Smooth muscle cell of the pulmonary artery (primary cell): ENCODE measurements around the gene ZNHIT6. TPM values are rescaled to one million over a fixed set of nuclear protein-coding genes. Genes with fewer than 3 reads are reported as not detected.

ENCODE experiments used
- total RNA-seq: library from RNA; depleted of rRNA; stranded (reverse); fragments of >200 nt; gene quantifications from 2 replicates; pipeline ENCODE4 v1.2.3, GENCODE V29; 2014

The ZNHIT6 gene, protein sequence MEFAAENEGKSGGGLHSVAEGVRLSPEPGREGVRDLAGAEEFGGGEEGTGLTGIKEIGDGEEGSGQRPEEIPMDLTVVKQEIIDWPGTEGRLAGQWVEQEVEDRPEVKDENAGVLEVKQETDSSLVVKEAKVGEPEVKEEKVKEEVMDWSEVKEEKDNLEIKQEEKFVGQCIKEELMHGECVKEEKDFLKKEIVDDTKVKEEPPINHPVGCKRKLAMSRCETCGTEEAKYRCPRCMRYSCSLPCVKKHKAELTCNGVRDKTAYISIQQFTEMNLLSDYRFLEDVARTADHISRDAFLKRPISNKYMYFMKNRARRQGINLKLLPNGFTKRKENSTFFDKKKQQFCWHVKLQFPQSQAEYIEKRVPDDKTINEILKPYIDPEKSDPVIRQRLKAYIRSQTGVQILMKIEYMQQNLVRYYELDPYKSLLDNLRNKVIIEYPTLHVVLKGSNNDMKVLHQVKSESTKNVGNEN
- total RNA-seq, result 11.1 and 12.0 TPM in 2 replicates

DNA sequence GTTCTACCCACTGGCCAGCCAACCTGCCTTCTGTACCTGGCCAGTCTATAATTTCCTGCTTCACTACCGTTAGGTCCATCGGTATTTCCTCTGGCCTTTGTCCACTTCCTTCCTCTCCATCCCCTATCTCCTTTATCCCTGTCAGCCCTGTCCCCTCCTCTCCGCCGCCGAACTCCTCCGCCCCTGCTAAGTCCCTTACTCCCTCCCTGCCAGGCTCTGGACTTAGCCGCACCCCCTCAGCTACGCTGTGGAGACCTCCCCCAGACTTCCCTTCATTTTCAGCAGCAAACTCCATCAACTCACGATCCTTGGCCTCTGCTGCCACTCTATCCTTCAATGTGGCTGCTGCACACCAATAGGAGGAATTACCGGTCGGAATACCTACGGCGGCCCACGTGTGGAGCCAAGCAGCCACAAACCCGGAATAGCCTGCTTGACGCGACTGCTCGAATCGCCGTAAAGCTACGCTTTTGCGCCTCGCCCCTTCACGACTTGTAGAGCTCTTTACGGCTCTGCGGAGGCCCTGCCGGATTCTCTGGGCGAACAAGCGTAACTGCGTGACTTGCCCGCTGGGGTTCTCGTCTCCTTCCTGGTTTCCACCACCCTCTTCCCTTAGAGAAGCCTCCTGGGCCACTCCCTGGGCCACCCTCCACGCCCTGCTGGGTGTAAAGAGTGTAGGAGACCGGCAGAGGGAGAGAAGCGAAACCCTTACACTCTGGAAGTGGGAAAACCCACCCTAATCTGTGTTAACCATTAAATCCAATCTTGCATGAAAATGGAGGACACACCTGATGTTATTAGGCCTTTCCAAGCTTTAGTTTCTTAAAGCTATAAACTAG, at the start of gene ZNHIT6:
Gene ZNHIT6 (minus strand): TSS at position 444 of the 839 bp plus-strand sequence. CDS start 149 bp downstream, at position 295.

Other genes with a start within 250 kb of the ZNHIT6 start
- 56.8 and 64.4 TPM in 2 replicates for gene DDAH1, start 243.3 kb downstream of the ZNHIT6 start, total RNA-seq
- gene CCN1, start 127.7 kb downstream of the ZNHIT6 start, total RNA-seq, result 246 and 373 TPM in 2 replicates